IPS-11a (cell line): ENCODE measurements around the gene SAMD11.

Experiments used
- H3K4me3 ChIP-seq: one replicate; pipeline ENCODE4 v1.5.1; 2013; ENCODE audit warnings: low read depth, low read length, control low read depth

SAMD11 gene

DNA sequence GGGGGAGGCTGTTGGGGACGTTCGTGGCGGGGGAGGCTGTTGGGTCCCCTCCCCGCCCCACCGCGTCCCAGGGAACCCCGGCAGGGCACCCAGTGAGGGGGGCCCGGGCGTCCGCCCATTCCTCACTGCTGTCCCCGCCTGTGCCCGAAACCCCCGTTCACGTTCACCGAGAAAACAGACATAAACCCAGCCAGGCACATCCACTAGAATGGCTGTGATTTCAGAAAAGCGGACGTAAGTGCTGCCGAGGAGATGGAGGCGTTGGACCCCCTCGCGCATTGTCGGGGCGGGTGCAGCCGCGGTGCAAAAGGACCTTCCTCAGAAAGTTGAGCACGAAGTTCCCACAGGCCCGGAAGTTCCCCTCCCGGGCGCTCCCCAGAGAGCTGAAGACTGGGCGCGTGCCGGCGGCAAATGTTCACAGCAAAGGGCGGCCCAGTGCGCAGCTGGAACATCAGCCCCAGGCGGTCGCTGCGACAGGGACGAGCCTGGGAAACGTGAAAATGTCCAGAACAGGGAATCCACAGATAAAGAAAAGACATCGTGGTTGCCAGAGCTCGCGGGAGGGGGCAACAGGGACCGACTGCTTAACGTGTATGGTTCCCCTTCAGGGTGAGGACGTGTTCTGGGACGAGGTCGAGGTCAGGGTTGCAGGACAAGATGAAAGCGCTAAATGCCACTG, 18.5 kb upstream of the SAMD11 start:
- no peak overlapping the region for H3K4me3 ChIP-seq

DNA sequence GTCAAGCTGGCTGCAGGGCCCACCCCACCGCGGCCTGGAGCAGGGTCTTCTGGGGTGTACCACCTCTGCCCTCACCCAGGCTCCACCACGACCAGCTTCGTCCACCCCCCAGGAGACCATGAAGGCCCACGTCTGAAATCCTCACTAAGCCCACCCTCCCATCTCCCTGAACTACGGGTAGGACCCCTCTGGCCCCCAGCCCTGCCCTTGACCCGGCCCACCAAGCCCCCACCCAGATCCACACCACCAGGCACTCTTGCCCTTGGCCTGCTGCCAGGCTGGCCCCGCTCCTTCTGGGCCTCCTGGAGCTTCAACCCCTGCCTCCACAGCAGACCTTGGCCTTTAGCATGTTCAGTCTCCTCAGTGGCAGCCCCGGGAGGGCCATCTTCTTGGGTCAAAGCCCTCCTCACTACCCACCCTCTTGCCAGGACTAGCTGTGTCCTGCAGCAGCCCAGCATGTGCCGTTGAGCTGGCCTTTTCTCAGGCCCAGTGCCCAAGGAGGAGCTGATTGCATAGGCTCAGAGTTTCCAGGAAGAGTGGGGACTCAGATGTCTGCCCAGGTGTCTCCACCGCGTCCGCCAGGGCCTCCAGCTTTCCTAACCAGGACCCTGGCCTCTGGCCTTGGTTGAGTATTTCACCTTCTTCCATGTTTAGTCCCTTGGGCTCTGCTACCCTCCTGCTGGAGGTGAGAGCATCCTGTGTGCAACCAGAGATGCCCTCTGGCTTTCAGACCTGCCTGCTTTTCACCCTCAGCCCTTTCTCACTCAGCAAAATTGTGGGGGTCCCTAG, 17.7 kb upstream of the SAMD11 start:
- no peak overlapping the region for H3K4me3 ChIP-seq

DNA sequence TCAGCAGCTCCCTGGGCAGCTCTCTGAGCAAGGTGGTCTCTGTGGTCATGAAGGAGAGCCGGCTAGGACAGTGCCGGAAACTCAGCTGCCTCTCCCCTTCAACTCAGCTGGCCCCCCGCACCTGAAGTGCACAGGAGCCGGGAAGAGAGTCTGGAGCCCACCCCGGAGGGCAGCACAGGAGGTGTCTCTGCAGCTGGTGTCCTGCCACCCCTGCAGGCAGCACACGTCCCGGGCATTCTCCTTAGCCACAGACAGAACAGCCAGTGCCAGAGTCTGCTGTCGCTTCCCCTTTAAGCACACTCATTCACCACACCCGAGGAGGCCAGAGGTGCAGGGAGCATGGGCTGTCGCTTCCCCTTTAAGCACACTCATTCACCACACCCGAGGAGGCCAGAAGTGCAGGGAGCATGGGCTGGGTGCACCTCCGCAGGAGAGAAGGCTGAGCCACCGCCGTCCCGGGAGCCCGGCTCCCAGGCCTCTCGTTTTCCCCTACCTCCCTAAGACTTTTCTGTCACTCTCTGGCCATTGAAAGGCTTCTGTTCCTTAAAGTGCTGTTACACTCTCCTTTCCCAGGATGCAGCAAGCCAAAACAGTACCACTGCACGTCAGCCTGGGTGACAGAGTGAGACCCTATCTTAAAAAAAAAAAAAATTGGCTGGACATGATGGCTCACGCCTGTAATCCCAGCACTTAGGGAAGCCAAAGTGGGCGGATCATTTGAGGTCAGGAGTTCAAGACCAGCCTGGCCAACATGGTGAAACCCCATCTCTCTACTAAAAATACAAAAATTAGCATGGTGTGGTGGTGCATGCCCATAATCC, 16.9 kb upstream of the SAMD11 start:
- no peak overlapping the region for H3K4me3 ChIP-seq

DNA sequence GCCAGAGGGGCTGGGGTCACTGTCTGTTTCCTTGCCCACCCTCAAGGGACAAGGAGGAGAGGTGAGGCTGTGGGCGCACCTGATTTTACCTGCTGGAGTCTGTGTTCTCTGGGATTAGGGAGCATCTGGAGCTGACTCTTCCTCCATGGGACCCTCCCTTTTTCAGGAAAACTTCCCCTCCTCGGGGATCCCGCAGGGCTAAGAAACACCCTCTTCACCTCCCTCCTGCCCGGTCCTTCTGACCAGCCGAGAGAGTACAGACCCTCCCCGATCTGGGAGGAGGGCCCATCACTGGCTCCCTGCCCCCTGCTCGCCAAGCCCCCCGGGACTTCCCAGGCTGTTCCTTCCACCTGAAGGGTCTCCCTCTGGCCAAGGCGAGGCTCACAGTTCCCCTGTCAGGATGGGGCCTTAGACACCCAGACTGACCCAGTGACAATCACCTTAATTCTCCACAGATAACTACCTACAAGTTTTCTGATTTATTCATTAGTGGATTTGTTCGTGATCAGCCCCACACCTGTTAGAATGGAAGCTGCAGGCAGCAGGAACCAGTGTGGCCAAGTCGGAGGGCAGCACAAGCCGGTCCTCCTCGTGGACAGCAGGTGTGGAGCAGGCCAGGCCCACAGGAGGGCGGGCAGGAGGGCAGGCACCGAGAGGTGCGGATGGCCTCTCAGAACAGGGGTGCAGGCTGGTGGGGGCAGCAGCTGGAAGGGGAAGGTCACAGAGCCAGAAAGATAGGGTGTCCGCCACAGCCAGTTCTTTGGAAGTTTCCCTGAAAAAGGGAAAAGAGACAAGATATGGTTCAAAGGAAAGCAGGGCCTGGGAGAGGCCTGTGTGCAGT, 15.9 kb upstream of the SAMD11 start:
- H3K4me3 ChIP-seq = no peak overlapping the region

DNA sequence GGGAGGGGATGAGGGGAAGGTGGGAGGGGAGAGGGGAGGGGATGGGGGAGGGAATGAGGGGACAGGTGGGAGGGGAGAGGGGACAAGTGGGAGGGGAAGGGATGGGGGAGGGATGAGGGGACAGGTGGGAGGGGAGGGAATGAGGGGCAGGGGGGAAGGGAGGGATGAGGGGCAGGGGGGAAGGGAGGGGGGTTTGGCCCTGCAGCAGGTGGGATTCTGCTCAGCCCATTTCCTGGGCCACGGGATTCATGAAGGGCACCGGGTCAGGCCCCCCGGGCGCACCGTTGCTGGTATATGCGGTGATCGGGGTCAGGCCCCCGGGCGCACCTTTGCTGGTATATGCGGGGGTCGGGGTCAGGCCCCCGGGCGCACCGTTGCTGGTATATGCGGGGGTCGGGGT, 15.1 kb upstream of the SAMD11 start:
- no peak overlapping the region for H3K4me3 ChIP-seq

DNA sequence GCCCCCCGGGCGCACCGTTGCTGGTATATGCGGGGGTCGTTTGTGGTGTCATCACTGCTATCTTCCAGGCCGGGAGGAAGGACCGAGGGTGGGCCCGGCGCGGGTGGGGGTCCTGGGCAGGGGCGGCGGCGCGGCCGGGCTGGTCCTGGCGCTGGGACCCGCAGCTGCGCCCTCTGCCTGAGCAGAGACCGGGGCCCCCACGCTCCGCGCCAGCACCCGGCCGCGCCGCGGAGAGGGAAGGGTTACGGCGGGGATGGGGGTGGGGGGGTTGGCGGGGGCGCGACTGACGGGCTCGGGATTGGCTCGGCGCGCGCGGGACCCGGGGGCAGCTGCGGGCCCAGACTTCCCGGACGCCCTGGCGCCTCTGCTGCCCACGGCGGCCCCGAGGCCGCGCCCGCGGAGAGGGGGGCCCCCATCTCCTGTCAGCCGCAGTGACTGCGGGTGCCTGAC, 13.8 kb upstream of the SAMD11 start:
- no peak overlapping the region for H3K4me3 ChIP-seq

DNA sequence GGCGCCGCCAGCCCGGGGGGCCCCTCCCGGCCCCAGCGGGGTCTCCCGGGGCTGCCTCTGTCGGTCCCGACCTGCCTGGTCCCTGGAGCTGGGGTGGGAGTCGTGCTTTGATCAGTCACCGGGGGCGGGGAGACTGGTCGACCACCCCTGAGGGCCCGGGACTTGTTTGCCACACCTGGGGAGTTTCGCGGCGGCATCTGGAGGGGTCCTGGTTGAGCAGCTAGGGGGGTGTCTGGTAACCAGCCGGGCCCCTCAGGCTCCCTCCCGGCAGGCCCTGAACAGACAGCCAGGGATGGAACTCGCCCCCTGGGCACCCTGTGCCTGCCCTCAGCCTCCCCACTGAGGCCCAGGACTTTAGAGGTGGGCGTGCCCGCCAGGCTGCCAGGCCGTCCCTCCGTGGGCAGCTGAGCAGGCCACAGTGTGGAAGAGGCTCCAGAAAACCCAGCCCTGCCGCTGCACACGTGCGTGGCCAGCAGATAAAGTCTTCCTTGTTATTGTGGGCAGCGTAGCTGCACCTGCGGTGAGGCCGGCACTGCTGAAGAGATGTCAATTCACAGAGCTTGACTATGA, 13.3 kb upstream of the SAMD11 start:
- H3K4me3 ChIP-seq = no peak overlapping the region

DNA sequence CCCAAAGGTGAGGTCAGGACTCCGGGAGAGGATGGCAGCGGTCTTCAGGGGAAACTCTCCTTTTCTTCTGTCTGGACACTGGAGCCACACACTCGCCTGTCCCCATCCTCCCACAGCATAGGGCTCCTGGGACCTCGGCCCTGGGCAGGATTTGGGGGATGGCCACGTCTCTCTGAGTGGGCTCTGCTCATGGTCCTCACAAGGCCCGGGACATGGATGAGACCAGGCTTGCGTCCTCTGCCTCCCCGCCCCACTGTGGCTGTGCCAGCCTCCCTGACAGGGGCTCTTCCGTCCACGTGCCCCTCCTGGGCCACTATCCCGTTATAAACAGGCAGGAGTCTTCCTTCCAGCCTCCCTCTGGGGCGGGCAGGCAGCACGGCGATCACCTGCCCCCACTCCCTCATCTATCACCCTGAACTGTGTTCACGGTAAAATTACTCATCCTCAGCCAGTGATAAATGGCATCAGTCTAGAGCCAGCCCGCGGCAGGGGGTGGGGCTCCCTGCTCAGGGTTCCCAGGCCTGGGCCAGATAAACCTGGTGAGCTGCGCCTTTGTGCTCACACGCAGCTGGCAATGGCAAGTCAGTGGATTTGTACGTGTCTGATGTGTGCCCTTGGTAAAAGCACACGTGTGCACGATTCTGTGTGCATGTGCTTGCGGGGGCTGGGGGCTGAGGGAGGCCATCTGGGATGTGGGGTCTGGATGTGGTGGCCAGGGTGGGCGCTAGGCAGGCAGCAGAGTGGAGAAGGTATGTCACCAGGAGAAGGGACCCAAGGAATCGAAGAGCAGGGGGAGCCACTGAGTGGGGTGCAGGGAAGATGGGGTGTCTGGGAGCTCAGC, 12.6 kb upstream of the SAMD11 start:
- H3K4me3 ChIP-seq = no peak overlapping the region

DNA sequence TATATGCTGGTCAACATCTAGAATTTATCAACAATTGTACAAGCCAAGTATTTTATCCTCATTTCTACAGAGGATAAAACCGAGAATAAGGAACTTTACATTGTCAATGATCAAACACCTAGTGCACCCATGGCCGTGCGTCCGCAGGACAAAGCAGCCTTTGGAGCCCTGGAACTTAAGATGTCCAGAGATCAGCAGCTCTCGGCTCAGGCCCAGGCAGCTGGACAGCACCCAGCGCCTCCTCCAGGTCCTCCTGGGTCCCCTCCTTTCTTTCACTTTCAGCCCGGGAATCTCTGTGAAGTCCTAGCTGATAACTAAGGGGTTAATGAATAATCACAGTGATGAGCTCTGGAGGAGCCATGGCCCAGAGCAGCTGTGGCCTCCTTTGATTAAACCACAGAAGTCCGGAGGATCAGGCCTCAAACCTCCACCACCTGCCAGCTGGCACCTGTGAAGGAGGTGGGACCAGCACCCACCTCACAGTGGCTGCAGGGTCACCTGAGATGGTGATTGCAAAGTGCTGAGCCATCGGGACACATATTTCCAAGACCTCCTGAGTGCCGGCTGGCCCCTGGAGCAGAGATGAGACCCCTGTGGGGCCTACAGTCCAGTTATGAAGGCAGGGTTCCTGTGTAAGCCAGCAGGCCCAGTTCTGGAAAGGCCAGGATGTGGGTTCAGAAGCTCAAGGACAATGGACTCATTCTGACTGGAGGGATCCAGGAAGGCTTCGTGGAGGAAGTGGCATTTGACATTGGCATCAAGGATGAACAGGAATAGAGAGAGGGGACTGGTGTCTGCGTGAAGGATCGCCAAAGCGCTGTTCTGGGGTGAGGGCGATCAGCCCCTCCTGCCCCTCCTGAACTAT, 11.6 kb upstream of the SAMD11 start:
- no peak overlapping the region for H3K4me3 ChIP-seq

DNA sequence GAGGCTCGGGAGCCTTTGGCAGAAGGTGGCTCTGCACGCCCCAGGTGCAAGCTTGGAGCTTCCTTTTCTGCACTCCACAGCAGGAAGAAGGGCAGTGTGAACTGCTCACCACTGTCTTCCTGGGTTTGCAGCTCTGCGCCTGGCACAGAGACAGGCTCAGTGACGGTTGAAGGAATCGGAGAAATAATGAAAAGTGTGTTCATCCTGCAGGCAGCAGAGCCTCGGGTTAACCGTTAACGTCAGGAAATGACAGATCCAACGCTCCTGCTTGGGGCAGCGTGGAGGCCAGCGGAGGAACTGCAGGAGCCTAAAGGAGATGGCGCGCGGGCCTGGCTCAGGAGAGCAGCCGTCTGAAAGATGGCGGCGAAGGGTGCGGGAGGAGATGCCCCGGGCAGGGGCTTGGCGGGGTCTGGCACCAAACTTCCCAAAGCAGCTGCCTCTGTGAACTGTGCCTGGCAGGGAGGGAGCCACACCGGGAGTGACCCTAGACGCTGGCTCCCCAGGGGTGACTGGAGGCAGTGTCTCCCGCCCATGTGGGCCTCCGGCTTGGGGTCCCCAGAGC, 10.9 kb upstream of the SAMD11 start:
- no peak overlapping the region for H3K4me3 ChIP-seq

DNA sequence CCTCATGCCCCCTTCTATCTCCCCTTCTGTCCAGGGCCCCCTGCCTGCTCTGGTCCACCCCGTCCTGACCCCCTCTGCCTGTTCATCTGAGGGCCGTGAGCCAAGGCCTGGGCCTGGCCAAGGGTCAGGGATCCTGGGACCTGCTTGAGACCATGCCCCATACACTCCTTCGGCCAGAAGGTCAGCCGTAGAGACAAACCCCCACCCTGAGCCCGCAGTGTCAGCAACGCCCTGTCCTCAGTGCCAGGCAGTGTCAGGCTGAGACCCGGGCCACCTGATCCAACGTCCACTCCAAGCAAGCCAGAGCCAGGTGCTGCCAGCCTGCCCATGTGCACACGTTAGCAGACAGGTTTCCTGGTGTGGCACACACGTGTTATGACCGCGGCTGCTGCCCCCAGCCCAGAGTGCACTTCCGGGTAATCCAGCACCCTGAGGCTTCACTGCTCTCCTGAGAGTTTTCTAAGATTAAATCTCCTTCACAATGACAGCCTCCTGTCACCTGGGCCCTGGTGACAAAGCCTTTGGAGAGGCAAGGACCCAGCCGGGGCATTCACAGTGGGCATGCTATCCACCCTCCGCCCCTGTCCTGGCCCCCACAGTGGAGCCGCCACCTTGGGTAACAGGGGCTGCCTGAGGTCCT, 10.1 kb upstream of the SAMD11 start:
- no peak overlapping the region for H3K4me3 ChIP-seq

DNA sequence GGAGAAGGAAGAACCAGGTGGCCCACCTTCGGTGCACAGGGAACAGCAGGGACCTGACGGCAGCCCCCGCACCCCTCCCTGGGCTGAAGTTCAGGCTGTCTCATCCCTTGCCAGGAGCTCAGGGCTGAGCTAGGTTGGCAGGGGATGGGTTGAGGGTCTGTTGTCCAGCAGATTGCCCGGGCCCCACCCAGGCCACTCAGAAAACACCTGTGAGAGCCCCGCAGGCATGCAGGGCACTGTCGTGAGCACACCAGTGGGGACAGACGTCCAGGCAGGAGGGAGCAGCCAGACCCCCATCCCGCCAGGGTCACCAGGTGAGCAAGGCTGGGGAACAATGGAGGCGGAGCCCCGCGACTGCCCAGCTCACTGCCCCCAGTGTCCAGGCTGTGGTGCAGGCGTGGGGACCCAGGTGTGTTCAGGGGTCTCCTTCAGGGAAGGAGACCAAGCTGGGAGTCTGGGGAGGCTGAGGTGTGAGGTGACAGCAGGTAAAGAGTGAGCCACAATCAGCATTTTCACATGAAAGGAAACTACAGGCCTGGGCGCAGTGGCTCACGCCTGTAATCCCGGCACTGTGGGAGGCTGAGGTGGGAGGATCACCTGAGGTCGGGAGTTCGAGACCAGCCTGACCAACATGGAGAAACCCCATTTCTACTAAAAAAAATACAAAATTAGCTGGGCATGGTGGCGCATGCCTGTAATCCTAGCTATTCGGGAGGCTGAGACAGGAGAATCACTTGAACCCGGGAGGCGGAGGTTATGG, 9.4 kb upstream of the SAMD11 start:
- no peak overlapping the region for H3K4me3 ChIP-seq

DNA sequence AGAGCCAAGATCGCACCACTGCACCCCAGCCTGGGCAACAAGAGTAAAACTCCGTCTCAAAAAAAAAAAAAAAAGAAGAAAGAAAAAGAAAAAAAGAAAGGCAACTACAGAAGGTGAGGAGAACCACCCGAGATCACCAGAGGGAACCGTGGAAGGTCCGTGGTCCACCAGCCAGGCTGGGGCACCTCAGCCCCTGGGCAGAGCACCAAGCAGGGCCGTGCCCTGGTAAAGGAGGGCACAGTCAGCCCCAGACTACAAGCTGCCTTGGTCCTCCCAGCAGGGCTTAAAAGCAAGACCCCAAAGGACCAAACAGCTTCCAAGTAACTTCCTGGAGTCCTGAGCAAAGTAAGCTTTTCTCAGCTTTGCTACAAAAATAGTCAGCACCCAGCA, 8.8 kb upstream of the SAMD11 start:
- H3K4me3 ChIP-seq = no peak overlapping the region

DNA sequence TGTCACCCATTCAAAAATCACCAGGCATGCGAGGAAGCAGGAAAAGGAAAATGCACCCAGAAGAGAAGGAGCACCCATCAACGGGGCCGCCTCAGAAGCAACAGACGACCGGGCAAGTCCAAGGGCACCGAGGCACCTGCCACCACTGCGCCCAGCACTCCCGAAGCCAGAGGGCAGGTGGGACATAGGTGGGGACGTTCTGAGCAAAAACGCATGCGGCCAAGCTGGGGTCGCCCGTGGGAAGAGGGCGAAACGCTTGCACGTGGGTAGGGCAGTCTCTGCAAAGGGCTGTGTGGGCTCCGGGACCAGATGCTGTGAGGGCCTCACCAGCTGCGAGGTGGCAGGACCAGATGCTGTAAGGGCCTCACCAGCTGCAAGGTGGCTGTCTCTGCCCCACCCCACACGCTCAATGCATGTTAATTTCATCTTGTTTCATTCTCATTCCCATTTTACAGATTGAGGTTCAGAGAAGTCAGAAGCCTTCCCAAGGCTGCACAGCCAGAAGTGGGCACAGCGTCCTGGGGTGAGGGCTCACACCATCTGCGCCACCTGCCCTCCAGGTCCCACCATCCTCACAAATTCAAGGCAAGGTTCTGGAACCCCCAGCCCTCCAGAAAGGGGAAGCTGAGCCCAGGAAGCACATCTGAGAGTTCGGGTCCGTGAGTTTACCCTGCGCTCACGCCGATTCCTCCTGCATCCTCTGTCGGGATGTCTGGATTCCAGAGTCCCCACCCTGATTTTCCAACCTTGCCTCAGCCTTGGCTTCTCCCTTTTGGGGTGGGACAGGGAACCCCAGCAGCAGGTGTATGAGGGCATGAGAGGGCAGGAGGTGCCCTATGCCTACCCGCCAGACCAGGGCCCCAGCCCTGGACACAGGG, 8.2 kb upstream of the SAMD11 start:
- no peak overlapping the region for H3K4me3 ChIP-seq

DNA sequence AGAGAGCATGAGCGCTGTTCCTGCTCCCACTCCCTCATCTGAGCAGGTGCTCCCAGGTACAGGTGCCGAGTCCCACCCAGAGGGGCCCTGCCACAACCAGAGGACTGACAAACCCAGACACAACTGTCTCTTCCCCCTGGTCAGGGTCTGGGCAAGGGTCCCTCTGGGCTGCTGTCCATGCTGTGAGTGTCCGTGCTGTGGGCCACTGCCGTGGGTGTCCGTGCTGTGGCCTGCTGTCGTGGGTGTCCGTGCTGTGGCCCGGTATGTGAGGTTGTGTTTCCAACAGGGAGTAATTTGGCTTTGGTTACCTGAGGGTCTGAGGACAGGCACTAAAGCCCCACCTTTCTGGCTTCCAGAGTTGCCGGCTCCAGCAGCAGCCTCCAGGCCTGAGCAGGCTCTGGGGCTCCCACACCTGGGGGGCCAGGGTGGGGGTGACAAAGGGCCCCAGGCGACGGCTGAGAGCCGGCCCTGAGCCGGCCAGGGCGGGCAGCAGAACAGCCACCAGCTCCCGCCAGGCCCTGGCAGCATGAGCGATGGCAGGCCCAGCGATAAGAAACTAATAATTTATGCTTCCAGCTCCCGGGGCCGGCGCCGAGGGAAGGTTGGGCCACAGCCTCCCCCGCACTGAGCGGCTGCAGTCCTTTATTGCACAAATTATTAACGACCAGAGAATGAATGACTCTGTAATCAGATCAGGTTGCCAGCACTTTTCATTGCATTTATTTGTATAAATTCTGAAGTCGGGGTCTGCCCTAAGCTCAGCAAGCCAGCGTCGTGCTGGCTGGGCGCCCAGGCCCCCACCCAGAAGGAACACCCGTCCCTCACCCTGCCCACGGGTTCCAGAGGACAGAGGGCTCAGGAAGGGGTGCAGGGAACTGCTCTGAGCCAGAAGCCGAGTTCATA, 7.3 kb upstream of the SAMD11 start:
- no peak overlapping the region for H3K4me3 ChIP-seq
